ENCODE results near the gene KTI12.

Gene KTI12

DNA sequence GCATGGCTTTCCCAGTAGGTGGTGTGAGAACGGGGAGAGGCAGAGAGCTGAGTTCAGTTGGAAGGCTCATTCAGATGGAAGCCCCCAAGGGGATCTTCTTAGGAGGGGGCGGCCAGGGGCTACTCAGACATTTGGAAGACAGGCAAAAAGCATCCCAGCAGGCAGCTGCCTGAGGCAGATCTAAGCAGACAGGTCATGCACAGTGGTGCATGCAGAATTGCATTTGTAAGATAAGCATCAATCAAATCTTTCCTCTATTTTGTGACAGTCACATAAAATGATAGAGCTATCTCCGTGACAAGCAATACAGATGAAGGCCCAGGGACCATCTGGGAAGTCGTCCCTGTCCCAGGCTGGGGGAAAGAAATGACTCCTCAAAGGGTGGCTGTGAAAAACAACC, 46.9 kb downstream of the KTI12 start:
- no peak overlapping the region for H3K4me3 Mint-ChIP-seq
- no peak overlapping the region for H3K27ac Mint-ChIP-seq
- DNase-seq (ENCODE audit: low spot score in 2 of 2) (no peak), ATAC-seq (ENCODE audit: low read depth) (no peak)
- H3K27me3 Mint-ChIP-seq, result peaks cover 12% of the 10 kb centered on the region
- H3K36me3 Mint-ChIP-seq, result no peaks in the 10 kb centered on the region
- H3K9me3 Mint-ChIP-seq, result no peaks in the 10 kb centered on the region
- peaks cover 18% of the 10 kb centered on the region for H3K4me1 Mint-ChIP-seq

DNA sequence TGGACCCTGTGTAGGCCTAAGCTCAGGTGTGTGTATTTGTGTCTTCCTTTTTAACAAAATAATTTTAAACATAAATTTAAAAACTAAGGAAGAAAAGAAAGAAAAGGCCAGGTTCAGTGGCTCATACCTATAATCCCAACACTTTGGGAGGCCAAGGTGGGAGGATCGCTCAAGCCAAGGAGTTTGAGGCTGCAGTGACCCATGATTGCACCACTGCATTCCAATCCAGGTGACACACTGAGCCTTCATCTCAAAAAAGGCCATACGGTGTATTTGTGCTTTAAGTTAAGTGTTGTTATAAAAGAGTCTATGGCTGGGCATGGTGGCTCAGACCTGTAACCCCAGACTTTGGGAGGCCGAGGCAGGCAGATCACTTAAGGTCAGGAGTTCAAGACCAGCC, 51.4 kb downstream of the KTI12 start:
- ATAC-seq (ENCODE audit: low read depth) (no peak), DNase-seq (ENCODE audit: low spot score in 2 of 2) (no peak)
- peaks cover 4% of the 10 kb centered on the region for H3K4me1 Mint-ChIP-seq

More for the DNA sequence above, 51.4 kb downstream of the KTI12 start:
- no peaks in the 10 kb centered on the region for H3K36me3 Mint-ChIP-seq
- peaks cover 3% of the 10 kb centered on the region for H3K27me3 Mint-ChIP-seq
- H3K4me3 Mint-ChIP-seq, result no peak overlapping the region
- no peak overlapping the region for H3K27ac Mint-ChIP-seq
- H3K9me3 Mint-ChIP-seq, result no peaks in the 10 kb centered on the region
